ENCODE results near the gene CRTC1. TPM values are rescaled to one million over a fixed set of nuclear protein-coding genes. Genes with fewer than 3 reads are reported as not detected.

CRTC1 gene
- total RNA-seq, 1 donor from 2014 or later, result 39.7 TPM

- H3K27me3 Mint-ChIP-seq, result no peaks in the 10 kb centered on the region
- no peaks in the 10 kb centered on the region for H3K9me3 Mint-ChIP-seq (ENCODE audit: low read depth)
- no peak overlapping the region for H3K4me3 Mint-ChIP-seq (ENCODE audit: low read depth)
- no peak overlapping the region for H3K27ac Mint-ChIP-seq
- no peak for TF ChIP-seq CTCF (IDR thresholded peaks at IDR 0.05; ENCODE audit: unreplicated experiment)
- H3K4me1 Mint-ChIP-seq (ENCODE audit: low read depth), result no peaks in the 10 kb centered on the region
- no peaks in the 10 kb centered on the region for H3K36me3 Mint-ChIP-seq (ENCODE audit: insufficient read depth)
- no peak for DNase-seq (ENCODE audit: low spot score, unreplicated experiment)
Measured at GRCh38 chr19:18717601-18718000, 34.1 kb downstream of the CRTC1 start.

- no peaks in the 10 kb centered on the region for H3K9me3 Mint-ChIP-seq (ENCODE audit: low read depth)
- TF ChIP-seq CTCF (IDR thresholded peaks at IDR 0.05; ENCODE audit: unreplicated experiment), result no peak
- no peak overlapping the region for H3K4me3 Mint-ChIP-seq (ENCODE audit: low read depth)
- H3K36me3 Mint-ChIP-seq (ENCODE audit: insufficient read depth), result no peaks in the 10 kb centered on the region
- no peak overlapping the region for H3K27ac Mint-ChIP-seq
- no peak for DNase-seq (ENCODE audit: low spot score, unreplicated experiment)
- H3K4me1 Mint-ChIP-seq (ENCODE audit: low read depth), result no peaks in the 10 kb centered on the region
- no peaks in the 10 kb centered on the region for H3K27me3 Mint-ChIP-seq
Measured at GRCh38 chr19:18718015-18718526, 34.6 kb downstream of the CRTC1 start.

- no peaks in the 10 kb centered on the region for H3K27me3 Mint-ChIP-seq
- H3K4me3 Mint-ChIP-seq (ENCODE audit: low read depth), result no peak overlapping the region
- no peak for DNase-seq (ENCODE audit: low spot score, unreplicated experiment)
- H3K9me3 Mint-ChIP-seq (ENCODE audit: low read depth), result no peaks in the 10 kb centered on the region
- H3K36me3 Mint-ChIP-seq (ENCODE audit: insufficient read depth), result no peaks in the 10 kb centered on the region
- no peaks in the 10 kb centered on the region for H3K4me1 Mint-ChIP-seq (ENCODE audit: low read depth)
- no peak for TF ChIP-seq CTCF (IDR thresholded peaks at IDR 0.05; ENCODE audit: unreplicated experiment)
- H3K27ac Mint-ChIP-seq, result peak overlapping the region; percentile 67
Measured at GRCh38 chr19:18718846-18719458, 35.5 kb downstream of the CRTC1 start.

- DNase-seq (ENCODE audit: low spot score, unreplicated experiment), result no peak
- TF ChIP-seq CTCF (IDR thresholded peaks at IDR 0.05; ENCODE audit: unreplicated experiment), result no peak
- no peaks in the 10 kb centered on the region for H3K9me3 Mint-ChIP-seq (ENCODE audit: low read depth)
- H3K27me3 Mint-ChIP-seq, result no peaks in the 10 kb centered on the region
- H3K4me1 Mint-ChIP-seq (ENCODE audit: low read depth), result no peaks in the 10 kb centered on the region
- no peak overlapping the region for H3K4me3 Mint-ChIP-seq (ENCODE audit: low read depth)
- no peaks in the 10 kb centered on the region for H3K36me3 Mint-ChIP-seq (ENCODE audit: insufficient read depth)
- H3K27ac Mint-ChIP-seq, result peak overlapping the region; percentile 71
Measured at GRCh38 chr19:18719541-18719940, 36.1 kb downstream of the CRTC1 start.

- Mint-ChIP-seq H3K27me3 (no peaks in the 10 kb centered on the region), H3K4me3 (ENCODE audit: low read depth) (no peak overlapping the region), H3K36me3 (ENCODE audit: insufficient read depth) (no peaks in the 10 kb centered on the region), H3K27ac (no peak overlapping the region), H3K9me3 (ENCODE audit: low read depth) (no peaks in the 10 kb centered on the region), H3K4me1 (ENCODE audit: low read depth) (no peaks in the 10 kb centered on the region)
- no peak for DNase-seq (ENCODE audit: low spot score, unreplicated experiment)
- TF ChIP-seq CTCF (IDR thresholded peaks at IDR 0.05; ENCODE audit: unreplicated experiment), result no peak
Measured at GRCh38 chr19:18723871-18724377, 40.4 kb downstream of the CRTC1 start.

Data from progenitor cell of endocrine pancreas (in vitro differentiated cells).